ENCODE results near the gene OR4K15.
"Not testable (repeated sequence)": the region's sequence is repeated elsewhere in the genome, so short reads cannot be mapped to it uniquely, and the experiment has no call there.

Gene OR4K15

GRCh38 chr14:19975291-19975690 is at the start of gene OR4K15:
TSS of gene OR4K15 (plus strand) at chr14:19975591. CDS start at chr14:19975591, 0 bp downstream.
- DNase-seq (ENCODE audit: low spot score), result no peak

GRCh38 chr14:19930617-19931016 is 44.8 kb upstream of the OR4K15 start, which contains the start of gene OR4K1:
TSS of gene OR4K1 (plus strand) at chr14:19930917. CDS start at chr14:19935667, 4,750 bp downstream.
- no peak for DNase-seq (ENCODE audit: low spot score)

DNA sequence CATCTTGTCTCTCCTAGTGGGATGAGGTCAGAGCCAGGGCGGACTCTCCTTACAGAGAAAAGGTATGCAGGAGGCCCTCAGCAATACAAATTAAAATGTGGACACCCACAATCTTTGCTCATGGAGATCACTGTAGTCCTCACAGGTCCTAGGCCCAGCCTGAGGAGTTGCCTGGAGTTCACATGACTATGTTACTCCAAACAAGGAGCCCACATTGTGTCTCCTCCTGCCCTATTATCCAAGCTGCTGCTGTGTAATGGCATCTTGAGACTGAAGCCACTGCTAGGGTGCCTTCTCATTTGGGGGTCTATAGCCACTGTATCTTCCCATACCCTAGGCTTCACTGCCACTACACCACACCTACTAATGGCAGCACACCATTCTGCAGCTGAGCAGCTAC is 33.7 kb upstream of the OR4K15 start:
- DNase-seq (ENCODE audit: low spot score), result no peak

DNA sequence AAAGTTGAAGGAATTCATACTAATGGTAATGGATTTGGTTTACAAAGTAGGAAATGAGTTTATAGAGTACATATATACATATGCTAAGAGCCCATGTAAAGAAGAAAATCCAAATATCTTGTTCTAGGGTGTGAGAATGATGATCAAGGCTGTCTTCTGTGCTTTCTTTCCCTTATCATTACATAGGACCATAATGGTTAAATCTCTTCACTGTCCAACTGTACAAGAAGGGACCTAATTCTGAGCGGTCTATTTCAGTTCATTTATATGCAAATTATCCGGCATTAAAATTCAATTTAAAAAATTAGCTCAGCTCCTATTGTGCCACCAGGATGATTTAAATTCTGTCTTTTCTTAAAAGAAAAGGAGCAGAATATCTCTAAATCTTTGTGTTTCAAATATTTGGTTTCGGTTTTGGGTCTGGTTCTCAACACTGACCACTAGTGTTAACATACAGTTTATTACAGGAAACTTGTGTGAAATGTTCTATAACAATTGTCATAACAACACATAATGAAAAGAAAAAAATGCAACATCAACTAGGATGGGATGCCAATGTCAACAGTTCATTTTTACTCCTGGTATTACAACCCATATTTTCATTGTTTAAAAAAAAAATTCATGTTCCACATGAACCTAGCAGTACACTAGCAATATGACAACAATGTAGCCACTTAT is 27.8 kb upstream of the OR4K15 start:
- no peak for DNase-seq (ENCODE audit: low spot score)

DNA sequence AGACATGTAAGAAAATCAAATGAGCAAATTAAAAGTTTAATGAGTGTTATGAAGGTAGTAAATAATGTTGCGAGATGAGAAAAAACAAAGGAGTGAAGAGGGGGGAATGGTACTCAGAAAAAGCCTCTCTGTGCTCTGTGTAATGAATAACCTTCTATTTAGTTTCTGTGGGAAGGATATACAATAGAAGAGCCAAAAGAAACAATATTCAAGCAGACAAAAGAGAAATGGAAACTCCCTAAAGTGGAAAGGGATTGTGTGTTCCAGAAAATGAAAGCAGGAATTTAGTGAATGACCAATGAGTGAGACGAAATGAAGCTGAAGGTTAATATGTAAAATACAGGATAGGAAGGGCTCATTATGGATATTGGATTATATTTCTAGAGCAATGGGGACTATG is 26.2 kb upstream of the OR4K15 start:
- DNase-seq (ENCODE audit: low spot score), result no peak

GRCh38 chr14:19969735-19970134 is 5.7 kb upstream of the OR4K15 start:
- not testable (repeated sequence) for DNase-seq (ENCODE audit: low spot score)

DNA sequence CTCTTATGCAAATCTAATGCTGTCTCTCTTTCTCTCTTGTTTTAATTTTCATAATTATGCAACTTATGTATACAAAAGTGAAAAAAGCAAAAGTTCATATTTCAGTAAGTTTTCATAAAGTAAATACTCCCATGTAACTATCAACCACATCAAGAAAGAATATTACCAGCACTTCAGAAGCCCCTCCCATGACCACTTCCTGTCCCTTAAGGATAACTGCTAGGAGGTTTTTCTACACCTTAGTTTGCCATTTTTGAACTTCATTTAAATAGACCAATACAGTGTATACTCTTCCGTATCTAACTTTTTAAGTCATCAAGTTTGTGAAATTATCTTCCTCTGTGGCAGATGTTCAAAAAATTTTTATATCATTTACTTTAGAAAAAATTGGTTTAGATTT is 547 bp upstream of the OR4K15 start:
- DNase-seq (ENCODE audit: low spot score), result no peak

DNA sequence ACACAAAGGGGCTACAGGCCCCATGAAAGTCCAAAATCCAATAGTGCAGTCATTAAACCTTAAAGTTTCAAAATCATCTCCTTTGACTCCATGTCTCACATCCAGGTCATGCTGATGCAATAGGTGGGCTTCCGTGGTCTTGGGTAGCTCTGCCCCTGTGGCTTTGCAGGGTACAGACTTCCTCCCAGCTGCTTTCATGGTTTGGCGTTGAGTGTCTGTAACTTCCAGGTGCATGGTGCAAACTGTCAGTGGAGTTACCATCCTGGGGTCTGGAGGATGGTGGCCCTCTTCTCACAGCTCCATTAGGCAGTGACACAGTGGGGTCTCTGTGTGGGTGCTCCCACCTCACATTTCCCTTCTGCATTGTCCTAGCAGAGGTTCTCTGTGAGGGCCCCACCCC is 18.0 kb downstream of the OR4K15 start:
- no peak for DNase-seq (ENCODE audit: low spot score)

- no peak for DNase-seq (ENCODE audit: low spot score)
These were observed 26.5 kb downstream of the OR4K15 start, which contains the start of gene OR4Q2 for GRCh38 chr14:20001863-20002262. TSS of gene OR4Q2 (plus strand) at chr14:20002163.

GRCh38 chr14:20002319-20002718 is 26.9 kb downstream of the OR4K15 start:
- DNase-seq (ENCODE audit: low spot score), result no peak

GRCh38 chr14:20008156-20008555 is 32.8 kb downstream of the OR4K15 start:
- DNase-seq (ENCODE audit: low spot score), result no peak

GRCh38 chr14:20019257-20019865 is 44.0 kb downstream of the OR4K15 start, which contains the start of gene OR4K14:
TSS of gene OR4K14 (minus strand) at chr14:20019307. CDS start at chr14:20015193, 4,114 bp downstream.
- DNase-seq (ENCODE audit: low spot score), result no peak

Measured in kidney capillary endothelial cell (primary cell).